IPS-20b (cell line): Measurements from ENCODE around the gene MTG2.

Experiments
- H3K27ac ChIP-seq: one replicate; pipeline ENCODE4 v1.5.1; 2013; ENCODE audit warnings: low read length
- H3K27me3 ChIP-seq: 2 replicates; pipeline ENCODE4 v1.6.1; 2013; ENCODE audit warnings: mild to moderate bottlenecking, low read length, inconsistent platforms; ENCODE audit not compliant: insufficient read depth
- H3K36me3 ChIP-seq: 2 replicates; pipeline ENCODE4 v1.6.1; 2013; ENCODE audit warnings: low read depth, mild to moderate bottlenecking, inconsistent platforms, low read length, moderate library complexity; ENCODE audit not compliant: insufficient read depth
- H3K4me1 ChIP-seq: 2 replicates; pipeline ENCODE4 v1.6.1; 2013; ENCODE audit warnings: mild to moderate bottlenecking, control low read depth, inconsistent platforms, low read length, moderate library complexity; ENCODE audit not compliant: insufficient read depth
- H3K4me3 ChIP-seq: 2 replicates; pipeline ENCODE4 v1.5.1; 2013; ENCODE audit warnings: mild to moderate bottlenecking, low read length, inconsistent platforms
- H3K9ac ChIP-seq: 2 replicates; pipeline ENCODE4 v1.6.1; 2013; ENCODE audit warnings: low read depth, mild to moderate bottlenecking, inconsistent platforms, low read length, moderate library complexity
- H3K9me3 ChIP-seq: 2 replicates; pipeline ENCODE4 v1.6.1; 2013; ENCODE audit warnings: mild to moderate bottlenecking, low read depth, low read length, inconsistent platforms; ENCODE audit not compliant: insufficient read depth

MTG2 gene

GRCh38 chr20:62202676-62203377 is 20.0 kb downstream of the MTG2 start:
- no peak overlapping the region for H3K27ac ChIP-seq
- peaks cover 46% of the 10 kb centered on the region for H3K36me3 ChIP-seq
- no peaks in the 10 kb centered on the region for H3K9me3 ChIP-seq
- no peaks in the 10 kb centered on the region for H3K27me3 ChIP-seq
- no peaks in the 10 kb centered on the region for H3K4me1 ChIP-seq
- H3K9ac ChIP-seq, result no peak overlapping the region
- no peak overlapping the region for H3K4me3 ChIP-seq

GRCh38 chr20:62203378-62204030 is 20.7 kb downstream of the MTG2 start:
- H3K4me3 ChIP-seq, result no peak overlapping the region
- H3K36me3 ChIP-seq, result peaks cover 39% of the 10 kb centered on the region
- no peak overlapping the region for H3K27ac ChIP-seq
- H3K9ac ChIP-seq, result no peak overlapping the region
- no peaks in the 10 kb centered on the region for H3K27me3 ChIP-seq
- no peaks in the 10 kb centered on the region for H3K4me1 ChIP-seq
- no peaks in the 10 kb centered on the region for H3K9me3 ChIP-seq

- Histone ChIP-seq H3K9ac (no peak overlapping the region), H3K36me3 (0 out of 2 replicates have a peak, but pooled peaks cover 21% of the 10 kb centered on the region), H3K4me3 (no peak overlapping the region), H3K4me1 (no peaks in the 10 kb centered on the region), H3K9me3 (no peaks in the 10 kb centered on the region), H3K27ac (no peak overlapping the region), H3K27me3 (no peaks in the 10 kb centered on the region)
Observed at GRCh38 chr20:62205618-62206387, 23.0 kb downstream of the MTG2 start.

GRCh38 chr20:62206388-62206775 is 23.6 kb downstream of the MTG2 start:
- 0 out of 2 replicates have a peak, but pooled peaks cover 15% of the 10 kb centered on the region for H3K36me3 ChIP-seq

GRCh38 chr20:62208061-62208794 is 25.4 kb downstream of the MTG2 start:
- no peaks in the 10 kb centered on the region for H3K27me3 ChIP-seq
- H3K36me3 ChIP-seq, result 0 out of 2 replicates have a peak, but pooled peaks cover 2% of the 10 kb centered on the region
- H3K4me3 ChIP-seq, result no peak overlapping the region
- no peak overlapping the region for H3K9ac ChIP-seq
- H3K4me1 ChIP-seq, result no peaks in the 10 kb centered on the region
- no peak overlapping the region for H3K27ac ChIP-seq
- H3K9me3 ChIP-seq, result no peaks in the 10 kb centered on the region

More at GRCh38 chr20:62206388-62206775, 23.6 kb downstream of the MTG2 start:
- Histone ChIP-seq H3K9ac (no peak overlapping the region), H3K4me1 (no peaks in the 10 kb centered on the region), H3K4me3 (no peak overlapping the region), H3K27me3 (no peaks in the 10 kb centered on the region), H3K9me3 (no peaks in the 10 kb centered on the region), H3K27ac (no peak overlapping the region)

DNA sequence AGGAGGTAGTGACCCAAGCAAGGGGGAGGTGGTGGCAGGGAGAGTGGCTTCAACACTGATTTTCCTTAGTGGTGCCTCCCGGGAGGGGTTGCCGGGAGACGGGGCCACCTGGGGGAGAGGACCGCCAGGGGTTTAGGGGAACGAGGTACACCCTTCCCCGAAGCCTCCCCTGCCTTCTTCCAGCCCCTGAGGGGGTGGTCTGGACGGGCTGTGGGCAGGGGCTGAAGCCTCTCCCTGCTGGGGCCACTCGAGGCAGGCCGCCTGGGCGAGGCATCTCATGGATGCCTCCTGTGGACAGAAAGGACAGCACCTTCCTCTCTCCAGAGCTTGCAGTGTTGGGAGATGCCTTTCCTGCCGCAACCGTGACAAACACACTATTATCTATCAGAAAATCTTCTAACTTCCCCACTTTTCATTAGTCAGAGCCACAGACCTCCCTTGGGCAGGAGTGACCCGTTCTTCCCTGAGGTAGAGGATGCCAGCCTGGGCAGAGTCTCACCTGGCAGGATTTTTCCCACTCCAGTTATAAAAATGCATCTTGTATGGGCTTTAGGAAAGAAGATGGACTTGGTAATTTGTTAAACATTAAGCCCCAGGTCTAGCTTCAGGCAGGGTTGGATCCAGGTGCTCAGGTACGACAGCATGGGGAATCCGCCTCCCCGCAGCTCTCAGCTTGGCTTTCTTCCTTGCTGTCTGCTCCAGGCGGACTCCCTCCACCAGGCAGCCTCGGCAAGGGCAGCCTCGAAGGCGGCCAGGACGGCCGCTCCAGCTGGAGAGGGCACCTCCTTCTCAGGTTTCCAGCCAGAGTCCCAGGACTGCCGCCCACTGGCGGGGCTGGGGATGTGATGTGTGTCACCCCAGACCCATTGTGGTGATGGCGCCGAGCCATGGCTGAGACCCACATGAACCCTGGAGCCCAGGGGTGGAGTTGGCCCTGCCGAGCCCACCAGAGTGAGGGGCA is 26.2 kb downstream of the MTG2 start:
- H3K27me3 ChIP-seq, result 0 out of 2 replicates have a peak, but pooled peaks cover 4% of the 10 kb centered on the region
- H3K9ac ChIP-seq, result no peak overlapping the region
- no peak overlapping the region for H3K4me3 ChIP-seq
- no peak overlapping the region for H3K27ac ChIP-seq
- no peaks in the 10 kb centered on the region for H3K4me1 ChIP-seq
- no peaks in the 10 kb centered on the region for H3K36me3 ChIP-seq
- no peaks in the 10 kb centered on the region for H3K9me3 ChIP-seq

DNA sequence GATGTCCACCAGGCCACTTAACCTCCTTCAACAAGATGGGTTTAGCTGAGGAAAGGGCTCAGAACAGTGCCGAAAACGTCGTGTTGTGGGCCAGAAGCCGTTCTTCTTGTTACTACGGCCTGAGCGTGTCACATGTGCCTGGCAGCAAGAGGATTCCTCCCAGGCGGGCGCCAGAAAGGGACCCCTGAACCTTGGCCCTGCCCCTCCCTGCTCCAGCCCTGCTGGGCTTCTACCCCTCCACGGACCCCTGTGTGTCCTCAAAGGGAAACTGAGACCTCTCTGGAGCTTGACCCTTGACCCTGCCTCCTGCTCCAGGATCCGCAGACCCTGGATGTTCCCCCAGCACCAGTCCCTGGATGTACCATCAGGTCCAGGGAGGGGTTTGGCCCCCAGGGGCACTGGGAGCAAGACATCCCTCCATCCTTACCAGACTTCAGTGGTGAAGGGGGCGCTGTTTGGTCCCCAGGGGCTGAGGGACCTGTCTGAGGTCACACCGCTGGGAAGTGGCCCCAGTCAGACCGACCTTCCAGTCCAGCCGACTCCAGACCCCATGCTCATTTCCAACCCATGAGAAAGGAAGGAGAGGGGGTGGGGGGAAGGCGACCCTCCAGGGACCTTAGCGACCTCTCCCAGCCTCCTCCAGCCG is 27.1 kb downstream of the MTG2 start:
- H3K27ac ChIP-seq, result no peak overlapping the region
- H3K9me3 ChIP-seq, result no peaks in the 10 kb centered on the region
- H3K9ac ChIP-seq, result no peak overlapping the region
- peaks cover 7% of the 10 kb centered on the region; the same call in 1 of the 2 replicates for H3K27me3 ChIP-seq
- no peaks in the 10 kb centered on the region for H3K36me3 ChIP-seq
- H3K4me1 ChIP-seq, result no peaks in the 10 kb centered on the region
- H3K4me3 ChIP-seq, result no peak overlapping the region

DNA sequence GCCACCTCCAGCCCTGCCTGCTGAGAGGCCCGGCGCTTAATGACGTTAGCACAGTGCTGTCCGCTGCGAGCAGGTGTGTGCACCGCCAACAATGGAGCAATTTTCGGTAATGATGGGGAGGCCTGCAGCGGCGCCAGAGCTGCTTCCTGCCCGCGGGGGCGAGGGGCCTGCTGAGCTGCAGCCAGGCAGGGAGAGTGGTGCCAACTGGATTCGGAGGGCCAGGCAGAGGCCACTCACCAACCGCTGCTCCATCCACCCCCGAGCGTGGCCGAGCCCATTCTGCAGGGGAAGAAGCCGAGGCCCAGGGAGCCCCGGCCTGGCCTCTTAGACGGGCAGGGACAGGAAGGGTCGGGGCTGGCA is 27.6 kb downstream of the MTG2 start:
- H3K9me3 ChIP-seq, result no peaks in the 10 kb centered on the region
- no peaks in the 10 kb centered on the region for H3K4me1 ChIP-seq
- H3K36me3 ChIP-seq, result no peaks in the 10 kb centered on the region
- no peak overlapping the region for H3K4me3 ChIP-seq
- no peak overlapping the region for H3K9ac ChIP-seq
- H3K27ac ChIP-seq, result no peak overlapping the region
- H3K27me3 ChIP-seq, result peaks cover 12% of the 10 kb centered on the region; the same call in 1 of the 2 replicates

DNA sequence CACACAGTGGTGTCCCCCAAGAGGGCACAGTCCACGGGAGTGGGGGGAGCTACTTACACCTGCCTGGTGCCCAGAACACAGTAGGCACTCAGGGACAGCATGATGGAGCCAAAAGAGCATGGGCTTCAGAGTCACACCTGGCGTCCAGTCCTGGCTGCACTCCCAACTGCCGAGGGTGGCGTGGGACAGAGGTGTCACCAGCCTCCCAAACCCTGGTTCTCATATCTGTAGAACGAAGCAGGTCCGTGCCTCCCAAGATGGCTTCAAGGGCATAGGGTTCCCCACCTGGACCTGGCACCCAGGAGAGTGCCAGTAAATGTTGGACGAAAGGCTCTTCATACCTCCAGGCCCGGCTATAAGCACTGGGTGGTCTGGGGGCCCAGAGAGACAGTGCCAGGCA is 28.4 kb downstream of the MTG2 start:
- Histone ChIP-seq H3K9me3 (no peaks in the 10 kb centered on the region), H3K27me3 (peaks cover 12% of the 10 kb centered on the region; the same call in 1 of the 2 replicates), H3K9ac (no peak overlapping the region), H3K4me3 (no peak overlapping the region), H3K27ac (no peak overlapping the region), H3K36me3 (no peaks in the 10 kb centered on the region), H3K4me1 (no peaks in the 10 kb centered on the region)

DNA sequence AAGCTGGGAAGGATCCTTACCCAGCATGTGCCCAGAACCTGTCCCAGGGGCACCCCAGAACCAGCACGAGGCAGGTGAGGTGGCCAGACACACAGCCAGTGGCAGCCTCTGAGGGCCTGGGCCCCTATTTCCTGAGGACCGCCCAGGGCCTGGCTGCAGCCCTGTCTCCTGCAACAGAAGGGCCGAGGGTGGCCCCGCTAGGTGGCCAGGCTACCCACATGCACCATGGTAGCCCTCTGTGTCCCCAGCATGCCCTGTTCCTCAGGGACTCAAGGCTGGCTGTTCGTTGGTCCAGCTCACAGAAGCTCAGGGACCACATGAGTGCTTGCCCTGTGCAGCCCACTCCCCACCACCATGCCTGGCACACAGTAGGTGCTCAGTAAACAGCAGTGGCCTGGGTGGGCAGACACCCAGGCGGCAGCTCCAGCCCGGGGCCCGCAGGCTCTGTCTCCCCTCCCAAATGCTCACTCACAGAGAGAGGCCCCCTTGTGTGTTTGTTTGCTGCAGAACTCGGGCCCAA is 29.0 kb downstream of the MTG2 start:
- Histone ChIP-seq H3K4me1 (no peaks in the 10 kb centered on the region), H3K9ac (no peak overlapping the region), H3K9me3 (no peaks in the 10 kb centered on the region), H3K27me3 (peaks cover 15% of the 10 kb centered on the region; the same call in 1 of the 2 replicates), H3K27ac (no peak overlapping the region), H3K36me3 (no peaks in the 10 kb centered on the region), H3K4me3 (no peak overlapping the region)
